ENCODE measurements around the gene PRKCE. TPM values are rescaled to one million over a fixed set of nuclear protein-coding genes. Genes with fewer than 3 reads are reported as not detected.

The PRKCE gene
- total and polyA plus RNA-seq, 2 experiments from 2014 or later = 9.6 to 11.9 TPM

- no peaks in the 10 kb centered on the region for H3K36me3 ChIP-seq (replicated peaks; ENCODE audit: insufficient read depth, low read depth)
- peaks cover 13% of the 10 kb centered on the region for H3K4me1 ChIP-seq (ENCODE audit: insufficient read depth)
- H2AFZ ChIP-seq = no peak overlapping the region
- peak overlapping the region; percentile 31 for H3K27ac ChIP-seq
- TF ChIP-seq EZH2 (IDR thresholded peaks at IDR 0.05; ENCODE audit: borderline replicate concordance) = no peak
- no peak for TF ChIP-seq CTCF (IDR thresholded peaks at IDR 0.05; ENCODE audit: poor library complexity)
- no peak for TF ChIP-seq EZH2phosphoT487 (IDR thresholded peaks at IDR 0.05; ENCODE audit: low read depth, severe bottlenecking, unreplicated experiment)
- H3K4me3 ChIP-seq = no peak overlapping the region
- no peaks in the 10 kb centered on the region for H3K9me3 ChIP-seq (ENCODE audit: low read depth)
- no peak overlapping the region for H3K4me2 ChIP-seq
- H3K27me3 ChIP-seq = no peaks in the 10 kb centered on the region
- H3K79me2 ChIP-seq = no peaks in the 10 kb centered on the region
- H3K9me2 ChIP-seq (replicated peaks; ENCODE audit: insufficient read depth) = no peaks in the 10 kb centered on the region
- 72% methylated on average over 5 of the region's 5 CpGs for WGBS (ENCODE audit: low lambda C conversion rate, missing lambda C conversion rate)
- no peak for DNase-seq (ENCODE audit: low spot score)
- H4K20me1 ChIP-seq (ENCODE audit: insufficient read depth, poor library complexity, severe bottlenecking) = no peaks in the 10 kb centered on the region
Measured at GRCh38 chr2:46119453-46119852, 468.0 kb downstream of the PRKCE start.

- Histone ChIP-seq H3K79me2 (no peaks in the 10 kb centered on the region), H3K27ac (no peak overlapping the region), H3K4me3 (no peak overlapping the region), H3K9me3 (ENCODE audit: low read depth) (no peaks in the 10 kb centered on the region), H3K4me1 (ENCODE audit: insufficient read depth) (peaks cover 13% of the 10 kb centered on the region), H3K27me3 (no peaks in the 10 kb centered on the region), H4K20me1 (ENCODE audit: insufficient read depth, poor library complexity, severe bottlenecking) (no peaks in the 10 kb centered on the region), H3K36me3 (replicated peaks; ENCODE audit: insufficient read depth, low read depth) (no peaks in the 10 kb centered on the region), H2AFZ (no peak overlapping the region), H3K9me2 (replicated peaks; ENCODE audit: insufficient read depth) (no peaks in the 10 kb centered on the region), H3K4me2 (no peak overlapping the region)
- TF ChIP-seq EZH2phosphoT487 (IDR thresholded peaks at IDR 0.05; ENCODE audit: low read depth, severe bottlenecking, unreplicated experiment) = no peak
- TF ChIP-seq EZH2 (IDR thresholded peaks at IDR 0.05; ENCODE audit: borderline replicate concordance) = no peak
- TF ChIP-seq CTCF (IDR thresholded peaks at IDR 0.05; ENCODE audit: poor library complexity) = no peak
- 64% methylated on average over 5 of the region's 5 CpGs for WGBS (ENCODE audit: low lambda C conversion rate, missing lambda C conversion rate)
- peak; percentile 17 for DNase-seq (ENCODE audit: low spot score)
Measured at GRCh38 chr2:46120792-46121555, 469.5 kb downstream of the PRKCE start.

- Histone ChIP-seq H3K79me2 (no peaks in the 10 kb centered on the region), H2AFZ (no peak overlapping the region), H3K27me3 (no peaks in the 10 kb centered on the region), H4K20me1 (ENCODE audit: insufficient read depth, poor library complexity, severe bottlenecking) (no peaks in the 10 kb centered on the region), H3K36me3 (replicated peaks; ENCODE audit: insufficient read depth, low read depth) (no peaks in the 10 kb centered on the region), H3K4me2 (no peak overlapping the region), H3K4me3 (no peak overlapping the region), H3K27ac (peak overlapping the region; percentile 8), H3K9me3 (ENCODE audit: low read depth) (no peaks in the 10 kb centered on the region), H3K4me1 (ENCODE audit: insufficient read depth) (peaks cover 13% of the 10 kb centered on the region), H3K9me2 (replicated peaks; ENCODE audit: insufficient read depth) (no peaks in the 10 kb centered on the region)
- 89% methylated on average over 5 of the region's 5 CpGs for WGBS (ENCODE audit: low lambda C conversion rate, missing lambda C conversion rate)
- TF ChIP-seq EZH2 (IDR thresholded peaks at IDR 0.05; ENCODE audit: borderline replicate concordance) (no peak), EZH2phosphoT487 (IDR thresholded peaks at IDR 0.05; ENCODE audit: low read depth, severe bottlenecking, unreplicated experiment) (no peak), CTCF (IDR thresholded peaks at IDR 0.05; ENCODE audit: poor library complexity) (no peak)
- no peak for DNase-seq (ENCODE audit: low spot score)
Measured at GRCh38 chr2:46122318-46122976, 471.0 kb downstream of the PRKCE start.
